K562 (cell line): Measurements from ENCODE around the gene CCDC74B. TPM values are rescaled to one million over a fixed set of nuclear protein-coding genes. Genes with fewer than 3 reads are reported as not detected.

Experiments used
- ATAC-seq: fragments of 200-7000 bp; cut with Tn5 transposase; 3 replicates; pipeline ENCODE4 v1.9.1; 2020; ENCODE audit warnings: moderate library complexity
- BruUV-seq: library from RNA; stranded (reverse); fragments of 400-500 nt; replicated peaks from 2 replicates; lab custom pipeline; 2021; lab: Mats Ljungman, UMichigan
- CTCF ChIA-PET: fragments of 300-600 bp; formaldehyde crosslinking; extraction: SDS; loops from one replicate; lab custom pipeline; 2021; ENCODE audit warnings: low intra/inter-chr PET ratio; lab: Yijun Ruan, JAX
- POLR2A ChIA-PET: fragments of 300-600, 350-650 bp; sonication (Branson Sonifier 250); formaldehyde crosslinking; extraction: SDS; loops from one replicate; lab custom pipeline; 2021; ENCODE audit warnings: antibody characterized with exemption, inconsistent platforms; lab: Yijun Ruan, JAX
- DNase-seq, 4 experiments: peaks; one replicate each; pipeline versions ENCODE4 v3.0.0 to v3.0.0-alpha.2; 2011 to 2018; ENCODE audit warnings: low spot score in 3 of 4, mixed read lengths in 3 of 4; ENCODE audit errors: extremely low read depth in 1 of 4
- FAIRE-seq: peaks from 2 replicates; lab custom pipeline; 2011; peaks lifted over from hg19 to GRCh38; lab: Jason Lieb, UNC
- H2AFZ ChIP-seq: 2 replicates; pipeline ENCODE4 v1.6.0; 2011; ENCODE audit warnings: low read depth, low read length, control low read depth, inconsistent platforms
- H3K27ac ChIP-seq: fragments of 200-600 bp; 3 replicates; pipeline ENCODE4 v1.8.0; 2011; ENCODE audit warnings: low read depth, mild to moderate bottlenecking, control low read depth, inconsistent platforms, low read length, moderate library complexity, mixed read lengths; ENCODE audit errors: extremely low read depth
- H3K27me3 ChIP-seq, 2 experiments: fragments of 300-600 bp in 1 of 2; 2 replicates in 1 of 2; 3 replicates in 1 of 2; pipeline versions ENCODE4 v1.6.0 to v1.8.0; 2011; ENCODE audit warnings: inconsistent platforms in 2 of 2, low read length in 2 of 2, mild to moderate bottlenecking in 1 of 2, mixed read lengths in 1 of 2, moderate library complexity in 1 of 2; ENCODE audit not compliant: control insufficient read depth in 2 of 2, insufficient read depth in 2 of 2
- H3K36me3 ChIP-seq: fragments of 300-600 bp; 3 replicates; pipeline ENCODE4 v1.8.0; 2011; ENCODE audit warnings: mild to moderate bottlenecking, low read length, inconsistent platforms; ENCODE audit not compliant: control insufficient read depth, insufficient read depth
- H3K4me1 ChIP-seq, 2 experiments: fragments of 200-600 bp in 1 of 2; replicated peaks in 1 of 2; 2 replicates in 1 of 2; 3 replicates in 1 of 2; pipeline versions ENCODE4 v1.5.1 to v1.8.0; 2011; ENCODE audit warnings: inconsistent platforms in 2 of 2, low read length in 2 of 2, mild to moderate bottlenecking in 1 of 2, mixed read lengths in 1 of 2, moderate library complexity in 1 of 2; ENCODE audit not compliant: control insufficient read depth in 2 of 2, insufficient read depth in 2 of 2
- H3K4me2 ChIP-seq: 2 replicates; pipeline ENCODE4 v1.6.1; 2011; ENCODE audit warnings: low read length, control low read depth, inconsistent platforms, mixed read lengths; ENCODE audit not compliant: insufficient read depth
- H3K4me3 ChIP-seq: fragments of 200-600 bp; sonication (generic), shearing (Covaris generic); 2 replicates; pipeline ENCODE4 v1.5.1; 2016; ENCODE audit warnings: control low read depth, inconsistent platforms
- H3K79me2 ChIP-seq: fragments of 200-600 bp; 3 replicates; pipeline ENCODE4 v1.8.0; 2011; ENCODE audit warnings: low read length, inconsistent platforms; ENCODE audit not compliant: control insufficient read depth, insufficient read depth
- H3K9ac ChIP-seq, 2 experiments: 2 replicates each; pipeline versions ENCODE4 v1.6.0 to v1.6.1; 2011; ENCODE audit warnings: low read depth in 2 of 2, low read length in 2 of 2, control low read depth in 1 of 2, inconsistent platforms in 1 of 2, mild to moderate bottlenecking in 1 of 2, mixed read lengths in 1 of 2; ENCODE audit not compliant: insufficient read depth in 1 of 2
- H3K9me1 ChIP-seq: one replicate; pipeline ENCODE4 v1.6.0; 2011; ENCODE audit warnings: inconsistent platforms, mild to moderate bottlenecking, low read length, moderate library complexity; ENCODE audit not compliant: control insufficient read depth, insufficient read depth
- H3K9me3 ChIP-seq: replicated peaks from 2 replicates; pipeline ENCODE4 v1.5.1; 2011; ENCODE audit warnings: low read depth, low read length, inconsistent platforms; ENCODE audit not compliant: control insufficient read depth, insufficient read depth
- H4K20me1 ChIP-seq: replicated peaks from 2 replicates; pipeline ENCODE4 v1.6.1; 2011; ENCODE audit warnings: low read length, inconsistent platforms, mixed read lengths; ENCODE audit not compliant: control insufficient read depth, insufficient read depth
- HDGF ChIP-seq: fragments of 450-650 bp; IDR thresholded peaks from 2 replicates; pipeline ENCODE4 v1.6.1; 2016
- POLR2G ChIP-seq: fragments of 200-400 bp; formaldehyde crosslinking; IDR thresholded peaks from 2 replicates; pipeline ENCODE4 v1.6.1; 2017; ENCODE audit warnings: low read depth, mild to moderate bottlenecking, antibody characterized with exemption, low read length, moderate library complexity
- PYGO2 ChIP-seq: fragments of 450-650 bp; IDR thresholded peaks from 2 replicates; pipeline ENCODE4 v1.6.1; 2016; ENCODE audit warnings: mild to moderate bottlenecking, missing genetic modification characterization, moderate library complexity, missing compliant biosample characterization
- RBFOX2 ChIP-seq: fragments of 200-400 bp; formaldehyde crosslinking; IDR thresholded peaks from 2 replicates; pipeline ENCODE4 v1.6.1; 2017; ENCODE audit warnings: low read depth, mild to moderate bottlenecking, low read length, moderate library complexity
- SIN3B ChIP-seq: fragments of 450-650 bp; IDR thresholded peaks from 2 replicates; pipeline ENCODE4 v1.6.1; 2017; ENCODE audit warnings: low read depth, mild to moderate bottlenecking, moderate library complexity
- SRSF7 ChIP-seq: fragments of 200-400 bp; formaldehyde crosslinking; optimal IDR thresholded peaks from 2 replicates; pipeline ENCODE3; 2017; ENCODE audit warnings: mild to moderate bottlenecking, low read depth, low read length
- ZNF23 ChIP-seq: fragments of 250-450 bp; sonication (Bioruptor Pico); IDR thresholded peaks from 2 replicates; pipeline ENCODE4 v1.4.0; 2020; ENCODE audit warnings: mild to moderate bottlenecking
- ZNF766 ChIP-seq: fragments of 200-800 bp; sonication (Bioruptor generic); conservative IDR thresholded peaks from 2 replicates; pipeline ENCODE4 v1.6.1; 2016; ENCODE audit warnings: missing genetic modification characterization, missing compliant biosample characterization
- WGBS: fragments of 100-300 bp; shearing (Covaris generic); methylation state at CpG from one replicate; pipeline ENCODE4 v1.1.6; 2016; ENCODE audit warnings: low coverage, mixed read lengths; ENCODE audit not compliant: insufficient coverage; ENCODE audit errors: missing lambda C conversion rate; 5-methylcytosine and 5-hydroxymethylcytosine counted together
- in situ Hi-C: fragments of 300-500 bp; cut with MboI; formaldehyde crosslinking; loops from 4 replicates; pipeline ENCODE4 v1.15.0; 2018; ENCODE audit warnings: inconsistent platforms, mixed read lengths
- intact Hi-C: fragments of 100-400 bp; cut with micrococcal nuclease; formaldehyde crosslinking; loops from 2 replicates; pipeline ENCODE4 v1.14.2; 2022
- polyA plus RNA-seq, 8 experiments: library from polyadenylated mRNA; depleted of rRNA in 4 of 8; stranded (reverse) in 5 of 8; unstranded in 3 of 8; fragments of >200 nt; fragmentation: Nextera tagmentation in 2 of 8; fragmentation: Illumina TruSeq in 1 of 8; extraction: Ambion mirVana in 2 of 8; extraction: Trizol in 1 of 8; gene quantifications; 2 replicates each; pipeline versions ENCODE4 v1.2.1 to v1.2.3, GENCODE V29; 2011 to 2014; ENCODE audit warnings: inconsistent platforms in 1 of 8, missing spikeins in 1 of 8
- total RNA-seq, 7 experiments: library from RNA; depleted of rRNA in 6 of 7; stranded (reverse); fragments of >200 nt in 6 of 7; fragmentation: Illumina TruSeq in 2 of 7; extraction: Trizol in 2 of 7; gene quantifications; 2 replicates each; pipeline versions ENCODE4 v1.2.1 to v1.2.3, GENCODE V29; 2011 to 2021; ENCODE audit warnings: low replicate concordance in 1 of 7

CCDC74B gene
- total and polyA plus RNA-seq, 9 of the 15 experiments (the other 6 are each of a cell fraction or from before 2014, with no cell fraction given): 0.04 to 1.5 (median 0.52) TPM; not detected in 1

DNA sequence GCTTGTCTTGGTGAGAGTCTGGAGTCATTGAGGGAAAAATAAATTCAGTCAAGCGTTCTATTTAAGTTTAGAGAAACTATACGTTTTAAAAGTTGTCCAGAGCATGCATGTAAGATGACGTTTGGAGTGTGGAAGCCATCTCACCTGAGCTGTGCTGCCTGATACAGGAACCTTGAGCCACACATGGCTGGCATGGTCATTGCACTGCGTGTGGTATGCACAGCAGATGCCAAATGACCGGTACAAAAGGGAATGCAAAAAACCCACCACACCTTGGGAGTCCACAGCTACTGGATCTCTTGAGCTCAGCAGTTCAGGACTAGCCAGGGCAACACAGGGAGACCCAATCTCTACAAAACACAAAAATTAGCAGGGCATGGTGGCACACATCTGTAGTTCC is 41.5 kb upstream of the CCDC74B start:
- Histone ChIP-seq H4K20me1 (no peaks in the 10 kb centered on the region), H3K4me3 (no peak overlapping the region), H3K79me2 (peaks cover 33% of the 10 kb centered on the region), H3K9me3 (no peaks in the 10 kb centered on the region), H3K9ac (no peak overlapping the region), H3K27ac (no peak overlapping the region), H3K9me1 (no peaks in the 10 kb centered on the region), H2AFZ (no peak overlapping the region), H3K4me2 (no peak overlapping the region), H3K27me3 (no peaks in the 10 kb centered on the region), H3K36me3 (peaks cover 27% of the 10 kb centered on the region; the same call in 2 of the 3 replicates), H3K4me1 (peaks cover 9 to 36% of the 10 kb centered on the region in 2 experiments; a peak in 4 of 5 replicates)
- CTCF ChIA-PET: no interaction called here
- DNase-seq (no peak), ATAC-seq (no peak), FAIRE-seq (no peak)
- intact Hi-C loops: loop anchor here (10.0 kb wide), 1 partner anchor 1298 kb away; no protein-coding TSS in a partner anchor
- no peak for TF ChIP-seq HDGF
- 0 out of 2 replicates have a peak, but pooled peaks have one; percentile 2 for TF ChIP-seq POLR2G
- 81% methylated on average over 5 of the region's 5 CpGs for WGBS
- no TSS peak for BruUV-seq
- in situ Hi-C loops: no loop called here
- POLR2A ChIA-PET: interaction anchor here (0.6 to 1.6 kb wide), 3 partner anchors 81 to 1301 kb away, joined by 3 to 7 read pairs (median 3); a partner anchor contains a TSS

DNA sequence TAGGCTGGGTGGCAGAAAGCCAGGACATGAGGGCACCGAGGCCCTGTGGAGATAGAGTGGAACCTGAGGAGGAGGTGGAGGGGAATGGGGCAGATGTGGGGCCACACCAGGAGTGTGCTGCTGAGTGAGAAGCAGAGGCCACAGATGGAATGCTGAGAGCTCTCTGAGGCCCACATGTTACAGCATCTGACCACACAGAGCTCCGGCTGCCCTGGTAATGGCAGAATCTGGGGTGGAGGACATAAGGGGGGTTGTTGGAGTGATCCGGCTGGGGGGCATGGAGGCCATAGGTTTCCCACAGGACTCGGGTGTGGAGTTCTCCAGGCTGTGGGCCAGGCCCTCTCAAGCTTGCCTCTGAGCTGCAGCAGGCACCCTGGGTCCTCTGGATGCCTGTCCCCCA is 41.0 kb upstream of the CCDC74B start:
- Histone ChIP-seq H3K9me1 (no peaks in the 10 kb centered on the region), H2AFZ (no peak overlapping the region), H3K4me1 (peaks cover 7 to 36% of the 10 kb centered on the region in 2 experiments; a peak in 4 of 5 replicates), H3K27ac (no peak overlapping the region), H3K4me2 (no peak overlapping the region), H3K9ac (no peak overlapping the region), H4K20me1 (no peaks in the 10 kb centered on the region; the same call in 1 of the 2 replicates), H3K9me3 (no peaks in the 10 kb centered on the region), H3K27me3 (no peaks in the 10 kb centered on the region), H3K79me2 (peaks cover 38% of the 10 kb centered on the region), H3K36me3 (peaks cover 23% of the 10 kb centered on the region; the same call in 2 of the 3 replicates), H3K4me3 (no peak overlapping the region)
- TF ChIP-seq SRSF7: no peak
- TF ChIP-seq ZNF766 (CRISPR knock-in tag): no peak
- peak; percentile 44; the same call in 1 of the 2 replicates for TF ChIP-seq POLR2G
- TF ChIP-seq SIN3B: no peak
- TF ChIP-seq RBFOX2: peak; percentile 46; the same call in 1 of the 2 replicates
- no peak for TF ChIP-seq ZNF23 (CRISPR knock-in tag)
- TF ChIP-seq PYGO2 (tag): no peak
- ATAC-seq (no peak), DNase-seq (no peak), FAIRE-seq (no peak)
- intact Hi-C loops: loop anchor here (10.0 kb wide), 1 partner anchor 1299 kb away; no protein-coding TSS in a partner anchor
- POLR2A ChIA-PET: interaction anchor here (1.6 kb wide), 1 partner anchor 1302 kb away, joined by 7 read pairs; no protein-coding TSS in a partner anchor
- 84% methylated on average over 4 of the region's 4 CpGs for WGBS
- in situ Hi-C loops: no loop called here
- CTCF ChIA-PET: no interaction called here
- BruUV-seq: no TSS peak
